Activated CD4-positive, alpha-beta T cell treated with anti-CD3 and anti-CD28 coated beads, Interleukin-2, Interleukin-4, amounts not matched to agents 100 ng/mL and 50 ng/mL, durations not matched to agents 16 hours and 8 hours (primary cell): ENCODE data around the gene NAT9.

ENCODE experiments used
- DNase-seq: peaks from one replicate; pipeline ENCODE4 v3.0.0-alpha.2; 2020; ENCODE audit warnings: low spot score

Gene NAT9

GRCh38 chr17:74805591-74805991 is 29.4 kb upstream of the NAT9 start:
- DNase-seq, result no peak

DNA sequence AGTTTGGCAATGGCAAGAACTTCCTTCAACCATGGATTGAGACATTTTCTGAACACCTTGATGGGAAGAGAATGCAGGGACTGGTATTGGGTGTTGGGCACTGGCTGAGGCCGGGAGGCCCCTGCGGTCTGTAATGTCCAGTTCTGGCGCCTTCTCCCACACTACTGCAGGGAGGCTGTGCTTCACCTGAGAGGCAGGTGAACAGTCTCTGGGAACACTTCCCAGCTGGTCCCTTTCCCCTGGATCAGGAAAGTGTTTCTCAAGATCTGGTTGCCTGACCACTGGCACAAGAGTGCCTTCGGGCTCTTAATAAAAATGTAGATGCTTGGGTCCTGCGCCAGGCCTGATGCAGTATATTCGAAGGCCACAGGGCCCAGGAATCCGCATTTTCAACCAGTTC is 28.5 kb upstream of the NAT9 start:
- no peak for DNase-seq

- no peak for DNase-seq
These were observed 27.8 kb upstream of the NAT9 start for GRCh38 chr17:74803971-74804370.

DNA sequence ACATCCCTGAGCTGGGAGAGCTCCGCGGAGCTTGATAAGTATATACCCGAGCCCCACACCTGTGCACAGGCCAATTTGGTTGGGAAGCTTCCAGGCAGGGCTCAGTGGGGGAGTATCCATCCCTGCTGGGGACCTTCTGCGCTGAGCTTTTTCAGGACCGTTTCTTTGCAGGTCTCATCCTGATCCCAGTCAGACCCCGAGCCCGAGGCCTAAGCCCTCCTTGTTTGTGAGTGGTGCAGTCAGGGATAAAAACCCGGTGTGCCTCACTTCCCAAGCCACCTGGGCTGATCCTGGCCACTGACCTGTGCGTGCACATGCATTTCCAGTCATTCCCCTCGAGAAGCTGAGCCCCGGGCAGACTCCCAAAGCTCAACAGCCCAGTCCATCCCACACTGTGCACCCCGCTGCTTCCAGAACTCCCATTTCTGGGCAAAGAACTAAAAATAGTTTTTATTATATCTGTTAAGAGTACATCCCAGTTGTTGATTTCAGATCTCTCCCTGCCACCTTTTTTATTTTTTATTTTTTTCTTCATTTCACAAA is 27.3 kb upstream of the NAT9 start:
- DNase-seq, result no peak

GRCh38 chr17:74801896-74802295 is 25.8 kb upstream of the NAT9 start:
- DNase-seq, result no peak

DNA sequence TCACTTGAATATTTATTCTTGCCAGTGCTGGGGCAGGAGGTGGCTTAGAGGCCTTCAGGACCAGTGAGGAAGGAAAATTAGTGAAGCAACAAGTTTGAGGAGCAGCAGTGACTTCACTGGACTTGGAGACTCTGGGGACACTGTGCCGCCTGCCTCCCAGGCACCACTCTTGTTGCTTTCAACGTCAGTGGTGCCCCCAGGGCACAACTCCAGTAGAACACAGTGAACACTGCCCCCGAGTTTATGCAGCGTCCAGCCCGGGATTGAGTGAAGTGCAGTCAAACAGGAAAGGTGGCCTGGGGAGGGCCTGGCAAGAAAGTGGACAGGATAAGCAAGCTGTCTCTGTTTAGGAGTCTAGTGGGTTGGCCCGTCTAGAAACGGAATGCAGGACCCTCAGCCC is 24.4 kb upstream of the NAT9 start:
- no peak for DNase-seq

- DNase-seq, result no peak
These were observed 23.0 kb upstream of the NAT9 start for GRCh38 chr17:74799097-74799496.

DNA sequence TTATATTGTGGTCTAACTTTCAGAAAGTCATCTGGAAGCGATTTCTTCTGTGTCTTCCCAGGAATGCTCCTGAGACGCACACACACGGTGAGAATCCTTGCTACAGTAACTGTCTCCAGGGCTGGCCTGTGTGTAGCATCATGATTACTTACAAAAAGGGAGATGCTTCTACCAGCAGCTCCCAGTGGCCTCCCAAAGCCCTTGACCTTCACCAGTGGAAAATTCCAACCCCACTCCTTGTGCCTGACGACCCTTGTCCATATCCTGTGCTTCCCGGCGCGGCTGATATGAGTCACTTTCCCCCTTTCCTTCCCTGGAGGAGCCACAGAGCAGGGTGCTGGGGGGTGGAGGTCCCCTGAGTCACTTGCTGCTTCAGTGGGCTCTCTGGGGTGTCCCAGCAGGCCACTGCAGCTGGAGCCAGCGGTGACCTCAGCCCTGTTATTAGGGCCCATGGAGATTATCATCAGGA is 22.1 kb upstream of the NAT9 start:
- no peak for DNase-seq

GRCh38 chr17:74797824-74798223 is 21.7 kb upstream of the NAT9 start:
- DNase-seq, result no peak

- no peak for DNase-seq
These were observed 20.7 kb upstream of the NAT9 start for GRCh38 chr17:74796866-74797265.

DNA sequence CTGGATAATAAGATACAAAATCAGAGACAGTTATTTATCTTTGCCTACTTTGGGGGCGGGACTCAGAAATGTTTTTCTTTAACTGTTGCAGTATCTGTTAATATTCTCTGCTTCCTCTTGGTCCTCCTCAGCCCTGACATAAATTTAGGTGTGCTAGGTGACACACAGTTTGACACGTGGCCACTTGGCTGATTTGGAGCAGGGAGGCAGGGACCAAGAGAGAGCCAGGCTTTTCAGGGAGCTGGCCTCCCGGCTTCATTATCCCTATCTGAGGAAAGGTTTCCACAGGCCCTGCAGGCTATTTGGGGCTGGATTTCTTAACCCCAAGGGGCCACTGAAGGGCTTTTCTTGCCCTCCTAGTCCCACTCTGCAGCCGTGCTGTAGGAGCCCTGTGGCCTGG is 20.1 kb upstream of the NAT9 start:
- DNase-seq, result no peak

- DNase-seq, result no peak
These were observed 19.3 kb upstream of the NAT9 start for GRCh38 chr17:74795327-74796020.

GRCh38 chr17:74792586-74793105 is 16.5 kb upstream of the NAT9 start:
- DNase-seq, result no peak

GRCh38 chr17:74790161-74791058 is 14.3 kb upstream of the NAT9 start:
- no peak for DNase-seq

GRCh38 chr17:74786431-74787055 is 10.4 kb upstream of the NAT9 start:
- DNase-seq, result no peak

DNA sequence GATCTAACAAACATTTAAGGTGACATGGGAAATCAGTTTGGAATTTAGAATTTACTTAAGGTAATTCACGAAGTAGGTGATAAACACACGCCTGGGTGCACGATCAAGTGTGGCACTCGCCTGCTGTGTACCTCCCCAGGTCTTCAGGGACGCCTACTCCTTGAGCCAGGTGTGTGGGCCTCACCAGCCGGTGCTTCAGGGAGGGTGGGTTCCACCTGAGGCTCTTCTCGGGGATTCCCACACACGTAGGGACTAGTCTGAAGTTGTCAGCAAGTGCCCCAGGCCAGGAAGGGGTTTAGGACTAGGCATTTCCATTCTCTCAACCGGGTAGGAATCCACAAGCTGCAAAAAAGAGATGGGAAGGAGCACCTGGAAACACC is 9.8 kb upstream of the NAT9 start:
- DNase-seq, result no peak

- DNase-seq, result no peak
These were observed 9.2 kb upstream of the NAT9 start for GRCh38 chr17:74785096-74785980.

- DNase-seq, result no peak
These were observed 8.1 kb upstream of the NAT9 start for GRCh38 chr17:74784125-74784810.

DNA sequence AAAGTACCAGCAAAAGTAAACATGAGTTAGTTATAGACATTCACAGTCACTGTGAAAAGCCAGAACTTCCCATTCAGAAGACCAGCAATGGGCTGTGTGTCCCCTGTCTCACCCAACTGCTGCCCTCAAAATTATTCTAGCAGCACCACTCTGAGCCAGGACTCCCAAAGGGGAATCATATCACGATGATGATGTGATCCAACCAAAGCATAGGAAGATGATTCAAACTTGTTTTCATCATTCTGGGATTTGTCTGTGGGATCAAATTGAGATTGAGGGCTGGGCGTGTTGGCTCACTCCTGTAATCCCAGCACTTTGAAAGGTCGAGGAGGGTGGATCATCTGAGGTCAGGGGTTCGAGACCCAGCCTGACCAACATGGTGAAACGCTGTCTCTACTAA is 6.4 kb upstream of the NAT9 start:
- no peak for DNase-seq

- DNase-seq, result peak; percentile 39
These were observed 4.5 kb upstream of the NAT9 start for GRCh38 chr17:74780443-74781238.
